Mesendoderm (in vitro differentiated cells): ENCODE data around the gene INIP.
A peak's percentile ranks its signal among the peaks of the same experiment; 100 is the strongest.

Source experiments
- DNase-seq: peaks from one replicate; pipeline ENCODE4 v3.0.0; 2013
- H2AK5ac ChIP-seq: 2 replicates; pipeline ENCODE4 v1.6.1; 2013; ENCODE audit warnings: low read length, inconsistent platforms
- H2BK120ac ChIP-seq: 2 replicates; pipeline ENCODE4 v1.6.1; 2013; ENCODE audit warnings: low read depth, mild to moderate bottlenecking, low read length, moderate library complexity, mixed read lengths
- H2BK15ac ChIP-seq: replicated peaks from 2 replicates; pipeline ENCODE4 v1.6.1; 2013; ENCODE audit warnings: low read depth, mild to moderate bottlenecking, moderate library complexity
- H2BK5ac ChIP-seq: 2 replicates; pipeline ENCODE4 v1.6.1; 2013; ENCODE audit warnings: low read length, inconsistent platforms
- H3K18ac ChIP-seq: 2 replicates; pipeline ENCODE4 v1.6.1; 2013; ENCODE audit warnings: mild to moderate bottlenecking, low read length, mixed read lengths
- H3K23ac ChIP-seq: one replicate; pipeline ENCODE4 v1.6.1; 2013; ENCODE audit warnings: low read length
- H3K27ac ChIP-seq: 2 replicates; pipeline ENCODE4 v1.5.1; 2013; ENCODE audit warnings: low read depth, mild to moderate bottlenecking, inconsistent platforms, low read length, moderate library complexity
- H3K27me3 ChIP-seq: 2 replicates; pipeline ENCODE4 v1.6.1; 2013; ENCODE audit warnings: low read length, control low read depth, mild to moderate bottlenecking, inconsistent platforms; ENCODE audit not compliant: insufficient read depth, poor library complexity
- H3K36me3 ChIP-seq: 2 replicates; pipeline ENCODE4 v1.6.1; 2013; ENCODE audit warnings: low read length, inconsistent platforms; ENCODE audit not compliant: control insufficient read depth, insufficient read depth
- H3K4ac ChIP-seq: one replicate; pipeline ENCODE4 v1.6.1; 2013; ENCODE audit warnings: low read depth, mild to moderate bottlenecking, low read length, moderate library complexity
- H3K4me1 ChIP-seq: 2 replicates; pipeline ENCODE4 v1.6.1; 2013; ENCODE audit warnings: low read depth, low read length, inconsistent platforms; ENCODE audit not compliant: control insufficient read depth
- H3K4me2 ChIP-seq: 2 replicates; pipeline ENCODE4 v1.6.1; 2013; ENCODE audit warnings: low read length
- H3K4me3 ChIP-seq: 2 replicates; pipeline ENCODE4 v1.5.1; 2013; ENCODE audit warnings: mild to moderate bottlenecking, low read length
- H3K56ac ChIP-seq: one replicate; pipeline ENCODE4 v1.6.1; 2013; ENCODE audit warnings: low read length
- H3K79me1 ChIP-seq: 2 replicates; pipeline ENCODE4 v1.6.1; 2013; ENCODE audit warnings: low read length, inconsistent platforms
- H3K79me2 ChIP-seq: 2 replicates; pipeline ENCODE4 v1.6.1; 2013; ENCODE audit warnings: mild to moderate bottlenecking, low read length; ENCODE audit not compliant: control insufficient read depth, insufficient read depth
- H3K9ac ChIP-seq: 2 replicates; pipeline ENCODE4 v1.6.1; 2013; ENCODE audit warnings: low read length, inconsistent platforms
- H4K5ac ChIP-seq: one replicate; pipeline ENCODE4 v1.6.1; 2013; ENCODE audit warnings: low read length
- H4K8ac ChIP-seq: one replicate; pipeline ENCODE4 v1.6.1; 2013; ENCODE audit warnings: low read depth, mild to moderate bottlenecking, control low read depth, low read length, moderate library complexity
- WGBS: extraction: QIAGEN DNeasy Blood & Tissue Kit; methylation state at CpG from one replicate; pipeline ENCODE4 v1.1.7; 2013; ENCODE audit warnings: low lambda C conversion rate, missing lambda C conversion rate; ENCODE audit not compliant: insufficient coverage; ENCODE audit errors: extremely low coverage; 5-methylcytosine and 5-hydroxymethylcytosine counted together

The INIP gene

GRCh38 chr9:112761912-112762655 is 44.2 kb upstream of the INIP start:
- H3K4me3 ChIP-seq: no peak overlapping the region
- H4K5ac ChIP-seq: no peak overlapping the region
- H3K4ac ChIP-seq: no peak overlapping the region
- DNase-seq: no peak
- H3K79me2 ChIP-seq: no peaks in the 10 kb centered on the region
- H3K23ac ChIP-seq: no peak overlapping the region
- WGBS: no CpG with 5 or more reads among the region's 12 CpGs
- H2BK15ac ChIP-seq: no peak overlapping the region
- H3K18ac ChIP-seq: no peak overlapping the region
- no peaks in the 10 kb centered on the region for H3K36me3 ChIP-seq
- no peak overlapping the region for H4K8ac ChIP-seq
- H3K56ac ChIP-seq: no peak overlapping the region
- no peak overlapping the region for H3K27ac ChIP-seq
- H3K27me3 ChIP-seq: no peaks in the 10 kb centered on the region
- H3K9ac ChIP-seq: no peak overlapping the region
- no peak overlapping the region for H2AK5ac ChIP-seq
- no peak overlapping the region for H2BK5ac ChIP-seq
- no peaks in the 10 kb centered on the region for H3K79me1 ChIP-seq
- peaks cover 3% of the 10 kb centered on the region for H3K4me1 ChIP-seq
- H2BK120ac ChIP-seq: no peak overlapping the region
- no peak overlapping the region for H3K4me2 ChIP-seq

- no peak overlapping the region for H2BK15ac ChIP-seq
- H3K79me2 ChIP-seq: no peaks in the 10 kb centered on the region
- no peak overlapping the region for H2BK120ac ChIP-seq
- H3K18ac ChIP-seq: no peak overlapping the region
- no peak overlapping the region for H3K4me2 ChIP-seq
- no peaks in the 10 kb centered on the region for H3K27me3 ChIP-seq
- no peaks in the 10 kb centered on the region for H3K79me1 ChIP-seq
- no peak overlapping the region for H3K4me3 ChIP-seq
- DNase-seq: no peak
- no peak overlapping the region for H3K4ac ChIP-seq
- no peak overlapping the region for H3K27ac ChIP-seq
- H4K8ac ChIP-seq: no peak overlapping the region
- no CpG with 5 or more reads among the region's 8 CpGs for WGBS
- no peak overlapping the region for H3K9ac ChIP-seq
- no peak overlapping the region for H3K56ac ChIP-seq
- no peak overlapping the region for H2BK5ac ChIP-seq
- no peaks in the 10 kb centered on the region for H3K36me3 ChIP-seq
- peak overlapping the region; percentile 4 for H3K23ac ChIP-seq
- no peak overlapping the region for H4K5ac ChIP-seq
- H3K4me1 ChIP-seq: peaks cover 3% of the 10 kb centered on the region
- H2AK5ac ChIP-seq: no peak overlapping the region
Observed at GRCh38 chr9:112760821-112761220, 42.9 kb upstream of the INIP start.

GRCh38 chr9:112757940-112758339 is 40.0 kb upstream of the INIP start:
- DNase-seq: no peak
- Histone ChIP-seq H3K4me3 (no peak overlapping the region), H3K4me1 (peaks cover 10% of the 10 kb centered on the region), H3K4ac (no peak overlapping the region), H4K5ac (no peak overlapping the region), H3K18ac (no peak overlapping the region), H4K8ac (no peak overlapping the region), H3K4me2 (no peak overlapping the region), H2BK15ac (no peak overlapping the region), H3K36me3 (no peaks in the 10 kb centered on the region), H3K79me1 (no peaks in the 10 kb centered on the region), H3K23ac (no peak overlapping the region), H3K27me3 (no peaks in the 10 kb centered on the region), H3K9ac (no peak overlapping the region), H2AK5ac (no peak overlapping the region), H2BK5ac (no peak overlapping the region), H3K56ac (no peak overlapping the region), H3K27ac (no peak overlapping the region), H3K79me2 (no peaks in the 10 kb centered on the region), H2BK120ac (no peak overlapping the region)
- no CpG with 5 or more reads among the region's 2 CpGs for WGBS

GRCh38 chr9:112757282-112757883 is 39.5 kb upstream of the INIP start:
- Histone ChIP-seq H3K79me1 (no peaks in the 10 kb centered on the region), H2BK5ac (no peak overlapping the region), H3K56ac (no peak overlapping the region), H3K27ac (no peak overlapping the region), H3K4ac (no peak overlapping the region), H4K8ac (no peak overlapping the region), H3K18ac (no peak overlapping the region), H3K27me3 (no peaks in the 10 kb centered on the region), H3K4me1 (peaks cover 10% of the 10 kb centered on the region), H3K9ac (no peak overlapping the region), H2BK15ac (no peak overlapping the region), H3K4me2 (no peak overlapping the region), H3K4me3 (no peak overlapping the region), H4K5ac (no peak overlapping the region), H3K23ac (no peak overlapping the region), H2BK120ac (no peak overlapping the region), H3K36me3 (no peaks in the 10 kb centered on the region), H2AK5ac (no peak overlapping the region), H3K79me2 (no peaks in the 10 kb centered on the region)
- DNase-seq: no peak
- no CpG with 5 or more reads among the region's 7 CpGs for whole genome bisulfite sequencing

GRCh38 chr9:112755675-112756074 is 37.8 kb upstream of the INIP start:
- H3K27me3 ChIP-seq: no peaks in the 10 kb centered on the region
- H3K4me2 ChIP-seq: no peak overlapping the region
- peak; percentile 39 for DNase-seq
- H3K4ac ChIP-seq: no peak overlapping the region
- no peak overlapping the region for H4K8ac ChIP-seq
- H3K23ac ChIP-seq: no peak overlapping the region
- H3K27ac ChIP-seq: no peak overlapping the region
- no CpG with 5 or more reads among the region's 4 CpGs for WGBS
- no peak overlapping the region for H3K9ac ChIP-seq
- H2BK5ac ChIP-seq: no peak overlapping the region
- H2BK120ac ChIP-seq: no peak overlapping the region
- peaks cover 12% of the 10 kb centered on the region for H3K4me1 ChIP-seq
- no peak overlapping the region for H3K4me3 ChIP-seq
- no peaks in the 10 kb centered on the region for H3K36me3 ChIP-seq
- H3K79me2 ChIP-seq: no peaks in the 10 kb centered on the region
- H3K79me1 ChIP-seq: no peaks in the 10 kb centered on the region
- no peak overlapping the region for H4K5ac ChIP-seq
- H3K18ac ChIP-seq: no peak overlapping the region
- H3K56ac ChIP-seq: no peak overlapping the region
- no peak overlapping the region for H2AK5ac ChIP-seq
- H2BK15ac ChIP-seq: peak overlapping the region; percentile 21
